ENCODE results near the gene CSNK1G1. TPM values are rescaled to one million over a fixed set of nuclear protein-coding genes. Genes with fewer than 3 reads are reported as not detected.

Gene CSNK1G1
- polyA plus RNA-seq, 1 donor from 2014 or later, result 18.9 TPM

GRCh38 chr15:64305261-64305660, 50.7 kb downstream of the CSNK1G1 start:
- Histone ChIP-seq H3K4me2 (ENCODE audit: low read length) (no peak overlapping the region), H3K79me2 (replicated peaks; ENCODE audit: insufficient read depth, low read length) (no peaks in the 10 kb centered on the region), H3K4me3 (ENCODE audit: low read length) (no peak overlapping the region), H4K20me1 (ENCODE audit: insufficient read depth) (no peaks in the 10 kb centered on the region), H2AFZ (ENCODE audit: low read depth, low read length) (no peak overlapping the region), H3F3A (ENCODE audit: insufficient read depth, low read length, poor library complexity, severe bottlenecking) (no peaks in the 10 kb centered on the region), H3K9ac (ENCODE audit: low read length) (no peak overlapping the region), H3K9me2 (ENCODE audit: insufficient read depth, low read length) (no peaks in the 10 kb centered on the region), H3K27me3 (ENCODE audit: insufficient read depth, low read depth, low read length) (no peaks in the 10 kb centered on the region), H3K27ac (ENCODE audit: low read length) (no peak overlapping the region), H3K36me3 (ENCODE audit: insufficient read depth, low read length) (no peaks in the 10 kb centered on the region), H3K9me3 (ENCODE audit: low read length) (no peaks in the 10 kb centered on the region)
- TF ChIP-seq SMC3 (conservative IDR thresholded peaks at IDR 0.05; ENCODE audit: poor library complexity) (no peak), REST (IDR thresholded peaks at IDR 0.05; ENCODE audit: borderline replicate concordance) (no peak), MXI1 (conservative IDR thresholded peaks at IDR 0.05; ENCODE audit: poor library complexity, severe bottlenecking) (no peak), TAF1 (IDR thresholded peaks at IDR 0.05; ENCODE audit: low read depth) (no peak), POLR2AphosphoS5 (IDR thresholded peaks at IDR 0.05) (no peak), RAD21 (conservative IDR thresholded peaks at IDR 0.05) (no peak), EP300 (conservative IDR thresholded peaks at IDR 0.05; ENCODE audit: poor library complexity, severe bottlenecking) (no peak), CTCF (IDR thresholded peaks at IDR 0.05; ENCODE audit: poor library complexity, severe bottlenecking) (no peak), EZH2 (IDR thresholded peaks at IDR 0.05; ENCODE audit: borderline replicate concordance, insufficient read depth, low read length, poor library complexity, severe bottlenecking) (no peak)

GRCh38 chr15:64289550-64289949, 66.4 kb downstream of the CSNK1G1 start:
- no peaks in the 10 kb centered on the region for H3K36me3 ChIP-seq (ENCODE audit: insufficient read depth, low read length)
- H3K4me3 ChIP-seq (ENCODE audit: low read length), result no peak overlapping the region
- H3K9ac ChIP-seq (ENCODE audit: low read length), result no peak overlapping the region
- no peaks in the 10 kb centered on the region for H3K9me2 ChIP-seq (ENCODE audit: insufficient read depth, low read length)
- peaks cover 3% of the 10 kb centered on the region for H3K79me2 ChIP-seq (replicated peaks; ENCODE audit: insufficient read depth, low read length)
- H3K27me3 ChIP-seq (ENCODE audit: insufficient read depth, low read depth, low read length), result no peaks in the 10 kb centered on the region
- H3F3A ChIP-seq (ENCODE audit: insufficient read depth, low read length, poor library complexity, severe bottlenecking), result no peaks in the 10 kb centered on the region
- no peak overlapping the region for H2AFZ ChIP-seq (ENCODE audit: low read depth, low read length)
- no peak overlapping the region for H3K4me2 ChIP-seq (ENCODE audit: low read length)
- H4K20me1 ChIP-seq (ENCODE audit: insufficient read depth), result no peaks in the 10 kb centered on the region
- H3K27ac ChIP-seq (ENCODE audit: low read length), result no peak overlapping the region
- no peaks in the 10 kb centered on the region for H3K9me3 ChIP-seq (ENCODE audit: low read length)
- TF ChIP-seq POLR2AphosphoS5 (IDR thresholded peaks at IDR 0.05) (no peak), CTCF (IDR thresholded peaks at IDR 0.05; ENCODE audit: poor library complexity, severe bottlenecking) (no peak), SMC3 (conservative IDR thresholded peaks at IDR 0.05; ENCODE audit: poor library complexity) (no peak), TAF1 (IDR thresholded peaks at IDR 0.05; ENCODE audit: low read depth) (no peak), EP300 (conservative IDR thresholded peaks at IDR 0.05; ENCODE audit: poor library complexity, severe bottlenecking) (no peak), REST (IDR thresholded peaks at IDR 0.05; ENCODE audit: borderline replicate concordance) (no peak), EZH2 (IDR thresholded peaks at IDR 0.05; ENCODE audit: borderline replicate concordance, insufficient read depth, low read length, poor library complexity, severe bottlenecking) (no peak), MXI1 (conservative IDR thresholded peaks at IDR 0.05; ENCODE audit: poor library complexity, severe bottlenecking) (no peak), RAD21 (conservative IDR thresholded peaks at IDR 0.05) (no peak)
